Activated CD8-positive, alpha-beta memory T cell treated with anti-CD3 and anti-CD28 coated beads, Interleukin-2, amount 50 U/mL, for 48 hours (primary cell): Measurements from ENCODE around the gene SCNN1A.
A peak's percentile ranks its signal among the peaks of the same experiment; 100 is the strongest.
"Not testable (repeated sequence)": the region's sequence is repeated elsewhere in the genome, so short reads cannot be mapped to it uniquely, and the experiment has no call there.

ENCODE experiments used
- DNase-seq: peaks from one replicate; pipeline ENCODE4 v3.0.0-alpha.2; 2020

Gene SCNN1A

DNA sequence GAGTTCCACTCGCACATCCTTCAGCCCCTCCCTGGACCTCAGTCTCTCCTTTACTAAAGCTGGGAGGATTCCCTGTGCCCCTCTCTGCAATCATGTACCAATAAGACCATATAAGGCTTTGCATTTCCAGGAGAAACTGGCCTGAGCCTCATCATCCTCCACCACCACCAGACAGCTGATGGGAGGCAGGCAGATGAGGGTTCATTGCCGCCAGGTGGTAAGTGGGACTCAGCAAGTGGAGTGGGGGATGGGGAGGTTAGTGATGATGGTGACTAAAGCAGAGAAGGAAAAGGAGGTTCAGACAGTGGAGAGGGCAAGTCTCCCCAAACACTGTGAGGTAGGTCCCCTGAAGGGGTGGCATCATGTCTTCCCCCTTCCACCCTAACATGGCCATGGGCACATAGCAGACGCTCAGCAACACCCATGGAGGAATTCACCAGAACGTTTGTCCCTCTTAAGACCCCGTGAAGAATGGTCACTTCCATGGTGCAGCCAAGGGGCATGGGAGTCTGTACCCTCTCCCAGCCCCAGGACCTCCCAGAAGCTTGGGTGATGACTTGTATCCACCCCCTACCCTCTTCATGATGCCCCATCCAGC, 29.0 kb downstream of the SCNN1A start:
- no peak for DNase-seq

DNA sequence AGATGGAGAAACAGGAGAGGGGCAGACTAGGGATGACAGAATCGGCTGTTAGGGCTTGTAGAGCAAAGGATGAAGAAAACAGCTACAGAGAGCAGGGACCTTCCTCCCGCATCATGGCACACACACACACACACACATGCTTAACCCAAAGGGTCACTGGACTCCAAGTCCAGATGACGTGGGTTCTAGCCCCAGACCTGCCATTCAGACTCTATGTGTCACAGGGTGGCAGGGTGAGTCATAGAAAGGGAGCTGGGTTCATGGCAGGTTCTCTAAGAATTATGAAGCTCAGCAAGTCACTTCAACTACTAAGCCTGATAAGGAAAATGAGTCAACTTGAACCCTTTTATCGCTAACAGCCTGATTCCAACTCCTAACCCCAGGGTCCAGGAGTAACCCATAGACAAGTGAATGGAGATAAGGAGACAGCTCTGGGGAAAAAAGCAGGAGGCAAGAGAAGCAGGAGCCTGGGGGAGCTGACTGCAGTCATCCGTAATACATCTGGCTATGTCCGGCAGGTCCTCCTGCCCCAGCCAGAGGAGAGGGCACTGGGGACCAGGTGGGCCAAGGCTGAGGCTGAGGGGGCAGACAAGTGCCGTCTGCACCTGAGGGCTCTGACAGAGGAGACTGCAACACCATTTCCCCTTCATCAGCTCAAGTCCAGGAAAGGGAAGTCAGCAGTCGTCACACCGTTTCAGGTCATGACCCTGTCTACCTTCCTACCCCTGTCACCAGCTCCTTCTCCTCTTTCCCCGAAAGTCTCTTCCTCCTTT, 29.9 kb downstream of the SCNN1A start:
- DNase-seq: no peak

DNA sequence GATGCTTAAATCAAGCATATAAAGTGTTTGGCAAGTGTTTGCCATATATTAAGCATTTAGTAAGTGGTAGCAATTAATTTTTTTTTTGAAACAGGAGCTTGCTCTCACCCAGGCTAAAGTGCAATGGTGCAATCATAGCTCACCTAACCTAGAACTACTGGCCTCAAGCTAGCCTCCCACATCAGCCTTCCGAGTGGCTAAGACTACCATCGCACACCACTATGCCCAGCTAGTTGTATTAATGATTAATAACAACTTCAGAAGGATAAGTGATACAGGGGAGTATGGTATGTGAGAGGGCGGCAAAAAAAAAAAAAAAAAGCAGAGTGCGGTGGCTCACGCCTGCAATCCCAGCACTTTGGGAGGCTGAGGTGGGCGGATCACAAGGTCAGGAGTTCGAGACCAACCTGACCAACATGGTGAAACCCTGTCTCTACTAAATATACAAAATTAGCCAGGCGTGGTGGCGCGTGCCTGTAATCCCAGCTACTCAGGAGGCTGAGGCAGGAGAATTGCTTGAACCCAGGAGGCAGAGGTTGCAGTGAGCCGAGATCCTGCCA, 31.2 kb downstream of the SCNN1A start:
- not testable (repeated sequence) for DNase-seq

DNA sequence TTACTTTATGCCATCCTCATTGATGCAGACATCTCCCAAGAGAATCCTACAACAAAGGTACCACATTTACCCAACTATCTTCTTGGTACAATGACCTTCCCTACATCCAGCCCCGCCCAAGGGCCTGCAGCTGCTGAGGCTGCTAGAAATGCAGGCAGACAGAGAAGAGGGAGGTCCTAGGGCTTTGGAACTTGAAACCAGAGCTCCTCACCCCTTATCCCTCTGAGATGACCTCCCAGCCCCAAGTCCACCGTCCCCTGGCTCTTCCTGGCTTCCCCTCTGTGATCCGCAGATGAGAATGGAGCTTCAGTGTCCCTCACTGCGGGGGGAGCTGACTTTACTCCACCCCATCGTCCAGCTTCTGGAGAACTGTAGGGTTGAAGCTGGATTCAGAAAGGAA, 31.8 kb downstream of the SCNN1A start:
- DNase-seq: no peak

DNA sequence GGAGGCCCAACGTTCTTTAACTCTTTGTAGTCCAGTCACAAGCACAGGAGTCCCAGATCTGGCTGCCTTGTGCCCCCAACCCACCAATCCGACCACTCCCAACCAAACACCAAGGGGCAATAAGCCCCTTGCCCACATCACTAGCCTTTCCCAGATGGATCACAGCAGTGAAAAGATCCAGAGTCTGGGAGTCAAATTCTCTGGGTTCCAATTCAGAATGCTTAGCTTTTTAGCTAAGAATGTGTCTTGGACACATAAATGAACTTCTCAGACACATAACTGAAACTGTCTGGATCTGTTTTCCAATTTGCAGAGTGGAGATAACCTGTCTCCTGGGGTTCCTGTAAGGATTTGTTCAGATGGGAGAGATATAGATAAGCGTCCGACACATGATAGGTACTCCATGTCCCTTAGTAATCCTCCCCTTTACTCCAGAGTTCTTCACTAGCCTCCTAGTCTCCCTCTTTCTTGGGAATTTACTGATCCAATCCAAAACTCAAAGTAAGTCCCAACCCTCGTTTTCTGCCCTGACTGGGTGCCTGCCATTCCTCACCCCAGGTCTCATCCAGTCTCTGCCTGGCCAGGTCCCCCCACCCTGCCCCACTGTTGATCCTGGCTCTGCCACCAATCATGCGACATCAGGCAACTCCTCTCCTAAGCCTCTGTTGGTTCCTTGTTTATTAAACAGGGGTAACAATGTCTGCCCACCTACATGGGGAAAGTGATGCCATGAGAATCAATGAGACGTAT, 33.0 kb downstream of the SCNN1A start:
- DNase-seq: no peak

DNA sequence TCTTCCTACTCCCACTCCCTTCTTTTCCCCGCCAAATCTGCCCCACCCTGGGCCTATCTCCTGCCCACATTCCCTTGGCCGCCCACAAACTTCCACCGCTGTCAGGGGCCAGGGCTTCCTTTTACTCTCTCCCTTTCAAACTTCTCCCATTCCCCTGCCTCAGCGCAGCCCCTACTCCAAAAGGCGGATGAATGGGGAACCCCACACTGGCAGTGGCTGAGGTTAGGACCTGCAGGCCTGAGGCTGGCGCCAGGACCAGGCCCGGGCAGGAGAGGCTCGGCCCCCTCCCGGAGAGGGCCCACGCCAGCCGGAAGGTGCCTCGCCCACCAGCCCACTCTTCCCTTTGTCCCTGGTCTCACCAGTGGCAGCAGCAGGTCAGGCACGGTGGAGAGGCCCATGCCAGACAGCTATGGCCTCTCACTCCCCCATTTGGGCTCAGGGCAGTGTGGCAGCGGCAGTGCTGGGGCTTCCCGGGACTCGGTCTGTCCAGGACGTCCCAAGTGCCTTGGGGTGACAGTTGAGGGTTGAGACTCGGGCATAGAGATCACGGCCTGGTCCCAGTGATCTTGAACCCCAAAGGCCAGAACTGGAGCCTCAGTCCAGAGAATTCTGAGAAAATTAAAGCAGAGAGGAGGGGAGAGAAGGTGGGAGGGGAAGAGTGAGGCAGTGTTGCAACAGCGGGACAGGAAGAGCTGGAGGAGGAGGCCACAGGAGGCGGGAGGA, 33.8 kb downstream of the SCNN1A start, which contains the start of gene TNFRSF1A:
Gene TNFRSF1A (minus strand): TSS at position 660 of the 723 bp plus-strand sequence. CDS start 262 bp downstream, at position 398.
- no peak for DNase-seq

DNA sequence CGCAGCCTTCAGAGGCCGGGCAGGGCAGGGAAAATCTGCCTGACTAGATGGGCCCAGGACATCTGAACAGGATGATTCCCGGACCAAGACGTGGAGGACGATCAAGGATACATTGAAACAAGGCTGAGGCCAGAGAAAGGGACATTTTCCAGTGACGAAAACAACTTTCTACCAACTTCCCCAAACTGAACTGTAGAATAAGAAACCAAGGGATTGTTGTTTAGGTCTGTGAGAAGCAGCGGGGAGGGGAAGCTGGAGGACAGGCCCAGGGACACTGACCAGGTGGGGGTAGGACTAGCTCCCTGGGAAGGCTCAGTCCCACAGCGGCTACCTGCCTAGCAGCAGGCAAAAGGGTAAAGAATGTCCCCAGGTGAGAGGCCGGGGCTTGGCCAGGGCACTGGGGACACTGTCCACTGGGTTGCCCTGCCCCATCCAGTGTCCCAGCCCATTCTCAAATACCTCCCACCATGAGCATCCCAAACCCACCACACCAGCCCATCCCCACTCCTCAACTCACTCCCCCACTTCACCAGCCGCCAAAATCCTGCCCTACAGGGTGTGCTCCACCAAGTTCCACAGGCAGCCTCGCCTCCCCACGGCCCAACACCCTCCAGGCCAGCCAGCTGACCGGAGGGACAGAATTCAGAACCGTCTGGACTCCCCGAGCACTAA, 34.5 kb downstream of the SCNN1A start:
- no peak for DNase-seq

DNA sequence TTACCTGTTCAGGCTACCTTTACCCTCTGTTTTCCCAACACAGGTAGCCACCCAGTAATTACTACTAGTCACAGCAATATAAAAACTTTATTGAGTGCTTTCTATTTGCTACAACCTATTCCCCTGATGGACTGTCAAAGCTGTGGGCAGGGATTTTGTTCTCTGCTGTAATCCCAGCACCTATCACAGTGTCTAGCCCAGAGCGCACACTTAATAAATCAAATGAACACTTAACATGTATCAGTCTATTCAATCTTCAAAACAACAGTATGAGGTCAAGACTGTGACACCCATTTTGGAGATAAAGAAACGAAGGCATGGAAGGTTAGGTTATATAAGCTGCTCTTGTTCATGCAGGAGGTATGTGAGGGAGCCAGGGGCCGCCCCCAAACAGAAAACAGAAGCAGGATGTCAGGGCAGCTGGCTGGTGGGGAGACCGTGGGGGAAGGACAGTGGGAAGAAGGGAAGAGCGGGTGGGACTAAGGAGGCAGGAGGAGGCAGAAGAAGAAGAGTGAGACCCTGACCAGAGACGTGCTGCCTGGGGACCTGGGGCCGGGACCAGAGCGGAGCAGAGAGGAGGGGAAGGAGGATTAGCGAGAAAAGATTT, 35.2 kb downstream of the SCNN1A start:
- no peak for DNase-seq

DNA sequence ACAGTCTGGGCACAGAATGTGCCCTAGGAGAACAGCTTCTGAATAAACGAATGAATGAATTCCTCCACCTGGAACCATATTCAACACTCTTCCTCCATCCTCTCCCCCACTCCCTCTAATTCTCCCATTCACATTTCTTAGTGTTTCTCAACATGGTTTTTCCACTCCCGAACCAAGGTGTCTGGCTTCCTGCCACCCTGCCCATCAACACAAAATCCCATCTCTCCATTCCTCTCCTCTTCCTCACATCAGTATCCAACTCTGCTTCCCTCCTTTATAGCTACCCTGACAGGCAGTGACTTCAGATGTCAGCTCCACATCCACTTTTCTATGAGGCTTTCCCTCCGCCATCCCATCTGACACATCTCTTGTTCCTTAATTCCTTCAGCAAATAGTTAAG, 36.4 kb downstream of the SCNN1A start:
- no peak for DNase-seq

DNA sequence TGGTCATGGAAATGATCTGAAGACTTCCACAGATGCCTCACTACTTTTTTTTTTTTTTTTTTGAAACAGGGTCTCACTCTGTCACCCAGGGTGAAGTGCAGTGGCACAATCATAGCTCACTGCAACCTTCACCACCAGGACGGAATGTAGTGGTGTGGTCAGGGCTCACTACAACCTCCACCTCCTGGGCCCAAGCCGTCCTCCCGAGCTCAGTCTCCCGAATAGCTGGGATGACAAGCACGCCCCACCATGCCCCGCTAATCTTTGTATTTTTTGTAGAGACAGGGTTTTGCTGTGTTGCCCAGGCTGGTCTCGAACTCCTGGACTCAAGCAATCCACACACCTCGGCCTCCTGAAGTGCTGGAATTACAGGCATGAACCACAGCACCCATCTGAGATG, 36.8 kb downstream of the SCNN1A start:
- DNase-seq: not testable (repeated sequence)

DNA sequence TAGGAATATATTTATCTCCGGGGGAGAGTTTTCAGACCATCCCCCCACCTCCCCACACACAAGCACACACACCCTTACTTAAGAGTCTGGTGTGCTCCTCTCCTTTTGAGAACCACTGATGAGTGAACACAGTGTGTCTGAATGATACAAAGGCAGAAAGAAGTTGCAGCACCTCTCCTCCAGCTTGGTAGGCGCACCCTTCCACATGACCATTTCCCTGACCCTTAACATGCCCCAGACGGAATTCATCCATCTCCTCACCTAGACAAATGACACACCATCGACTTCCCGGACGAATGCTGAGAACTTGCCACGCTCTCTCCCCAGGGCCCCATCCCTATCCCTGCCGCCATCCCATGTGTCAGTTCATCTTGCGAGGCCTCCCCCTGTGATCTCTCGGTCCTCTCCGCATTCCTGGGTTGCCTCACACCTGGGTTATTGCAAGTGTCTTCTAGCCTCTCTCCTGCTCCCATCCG, 37.4 kb downstream of the SCNN1A start:
- DNase-seq: no peak

DNA sequence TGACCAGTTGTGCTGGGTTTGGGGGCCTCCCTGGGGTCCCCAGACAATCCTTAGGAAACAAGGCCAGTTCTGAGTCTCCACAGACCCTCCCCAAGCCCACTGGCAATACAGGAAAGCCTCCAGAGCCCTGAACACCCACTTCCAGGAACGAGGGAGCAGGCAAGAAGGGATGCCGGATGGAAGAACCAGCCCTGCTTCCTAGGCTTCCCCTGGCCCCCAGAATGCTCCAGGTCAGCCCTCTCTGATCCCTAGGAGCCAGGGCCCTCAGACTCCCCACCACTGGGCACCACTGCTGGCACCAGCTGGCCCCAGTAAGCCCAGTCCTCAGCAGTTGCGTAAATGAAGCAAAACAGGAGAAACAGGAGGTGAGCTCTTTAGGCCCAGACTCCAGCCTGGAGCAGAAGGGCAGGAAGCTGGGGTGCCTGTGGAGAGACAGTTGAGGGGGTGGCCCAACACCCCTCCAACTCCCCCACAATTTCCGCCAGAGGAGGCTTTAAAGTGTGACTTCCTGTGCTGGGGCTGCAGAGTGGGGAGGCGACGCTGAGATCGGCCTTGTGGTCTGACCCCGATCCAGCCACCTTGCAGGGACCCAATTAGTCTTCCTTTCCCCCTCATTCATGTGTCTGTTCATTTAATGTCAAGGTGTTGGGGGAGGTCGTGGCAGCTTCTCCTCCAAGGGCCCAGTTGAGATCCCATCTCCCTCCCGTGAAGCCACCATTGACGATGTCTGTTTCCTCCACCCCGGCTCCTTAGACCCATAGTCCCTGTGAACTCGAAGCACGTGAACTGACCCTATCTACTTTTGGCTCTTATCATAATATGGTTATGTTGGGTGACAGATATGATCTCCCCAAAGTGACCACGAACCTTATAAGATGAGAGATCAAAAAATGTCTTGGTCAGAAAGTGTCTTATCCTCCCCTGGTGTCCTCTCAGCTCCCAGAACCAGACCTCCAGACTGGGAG, 38.2 kb downstream of the SCNN1A start:
- no peak for DNase-seq

DNA sequence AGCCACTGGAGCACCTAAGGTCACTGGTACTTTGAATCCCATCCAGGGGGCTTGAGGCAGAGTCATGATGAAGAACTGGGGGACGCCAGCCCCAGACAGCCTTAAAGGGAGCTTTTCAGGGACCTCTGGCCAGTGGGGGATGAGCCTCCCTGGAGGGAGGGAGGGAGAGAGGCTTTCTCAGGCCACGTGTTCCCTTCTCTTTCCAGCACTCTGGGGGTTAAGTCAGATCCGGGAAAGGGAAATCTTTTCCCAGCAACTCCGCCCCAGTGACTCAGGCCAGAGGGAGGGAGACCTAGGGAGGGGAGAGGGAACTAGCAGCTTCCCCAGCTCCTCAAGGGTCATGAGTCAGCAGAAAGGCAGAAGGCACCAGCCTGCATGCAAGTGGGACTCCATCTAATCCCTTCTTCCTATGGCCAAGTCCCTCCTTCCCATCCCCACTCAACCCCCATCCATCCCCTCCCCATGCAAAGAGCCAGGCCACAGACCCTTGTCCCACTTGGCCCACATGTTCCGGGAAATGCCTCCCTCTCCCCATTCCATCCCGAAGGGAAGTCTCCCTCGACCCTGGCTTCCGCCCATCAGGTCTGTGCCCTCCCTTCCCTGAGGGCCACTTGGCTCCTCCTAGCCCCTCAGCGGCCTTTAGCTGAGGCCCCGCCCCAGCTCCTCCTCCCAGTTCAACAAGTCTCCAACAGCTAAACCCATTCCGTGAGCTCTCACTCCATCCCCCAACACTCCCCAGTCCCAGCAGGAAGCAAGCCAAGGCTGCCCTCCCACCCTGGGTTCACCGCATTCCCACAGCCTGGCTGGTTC, 39.1 kb downstream of the SCNN1A start:
- DNase-seq: peak; percentile 79

DNA sequence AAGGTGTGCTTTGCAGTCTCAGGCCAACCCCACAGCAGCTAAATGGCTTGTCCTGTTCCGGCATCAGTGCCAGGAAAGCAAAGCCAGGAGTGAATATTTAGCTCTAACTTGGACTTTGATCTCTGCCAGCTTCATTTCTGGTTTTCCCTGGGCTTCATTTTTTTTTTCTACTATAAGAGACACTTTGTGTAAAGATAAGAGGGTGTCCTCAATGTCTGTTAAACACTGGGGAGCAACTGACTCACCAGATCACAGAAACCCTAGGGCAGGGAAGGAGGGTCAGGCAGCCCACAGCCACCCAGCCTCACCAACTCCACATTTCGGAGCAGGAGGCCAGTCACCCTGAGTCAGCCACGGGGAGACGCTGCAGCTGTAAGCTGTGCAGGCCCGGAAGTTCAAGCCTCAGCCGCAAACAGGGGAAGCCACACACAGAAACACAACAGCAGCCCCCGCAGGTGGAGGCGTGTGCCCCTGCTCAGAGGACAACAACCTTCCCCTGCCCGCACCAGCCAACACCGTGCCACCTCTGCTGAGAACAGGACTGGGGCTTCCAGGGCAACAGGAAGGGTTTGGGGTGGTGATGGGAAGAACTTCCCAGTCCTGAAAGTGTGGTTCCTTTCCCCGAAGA, 39.8 kb downstream of the SCNN1A start:
- DNase-seq: peak; percentile 91

DNA sequence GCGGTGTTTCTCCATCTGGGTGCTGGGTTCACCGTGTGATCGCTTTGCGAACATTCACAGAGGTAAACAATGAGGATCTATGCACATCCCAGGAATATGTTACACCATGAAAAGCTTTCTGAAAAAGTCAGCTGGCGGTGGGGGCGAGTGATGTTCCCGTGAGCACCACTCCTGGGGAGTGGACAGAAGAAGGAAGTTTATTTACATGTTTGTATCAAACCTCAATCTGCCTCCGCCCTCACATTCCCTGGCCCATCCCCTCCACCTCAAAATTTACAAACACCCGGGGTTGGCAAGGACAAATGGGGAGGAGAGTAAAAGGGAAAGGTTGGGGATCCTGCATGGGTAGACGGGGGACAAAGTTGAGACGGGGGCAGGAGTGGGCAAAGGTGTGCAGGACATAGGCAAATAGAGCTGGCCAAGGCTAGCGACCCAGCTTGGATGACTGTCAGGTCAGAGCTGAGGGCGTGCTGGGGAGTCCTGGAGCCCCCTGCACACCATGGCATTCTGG, 40.4 kb downstream of the SCNN1A start:
- DNase-seq: no peak

DNA sequence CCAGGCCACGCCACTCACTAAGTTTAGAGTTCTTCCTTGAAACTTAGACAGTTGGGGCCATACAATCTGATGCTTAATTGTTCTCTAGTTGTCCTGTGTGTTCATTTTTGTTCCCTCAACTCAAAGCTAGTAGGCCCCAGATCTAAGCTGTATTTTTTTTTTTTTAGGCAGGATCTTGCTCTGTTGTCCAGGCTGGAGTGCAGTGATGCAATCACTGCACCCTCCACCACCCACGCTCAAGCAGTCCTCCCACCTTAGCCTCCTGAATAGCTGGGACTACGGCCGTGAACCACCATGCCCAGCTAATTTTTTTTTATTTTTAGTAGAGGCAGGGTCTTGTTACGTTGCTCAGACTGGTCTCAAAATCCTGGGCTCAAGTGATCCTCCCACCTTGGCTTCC, 41.0 kb downstream of the SCNN1A start:
- no peak for DNase-seq

DNA sequence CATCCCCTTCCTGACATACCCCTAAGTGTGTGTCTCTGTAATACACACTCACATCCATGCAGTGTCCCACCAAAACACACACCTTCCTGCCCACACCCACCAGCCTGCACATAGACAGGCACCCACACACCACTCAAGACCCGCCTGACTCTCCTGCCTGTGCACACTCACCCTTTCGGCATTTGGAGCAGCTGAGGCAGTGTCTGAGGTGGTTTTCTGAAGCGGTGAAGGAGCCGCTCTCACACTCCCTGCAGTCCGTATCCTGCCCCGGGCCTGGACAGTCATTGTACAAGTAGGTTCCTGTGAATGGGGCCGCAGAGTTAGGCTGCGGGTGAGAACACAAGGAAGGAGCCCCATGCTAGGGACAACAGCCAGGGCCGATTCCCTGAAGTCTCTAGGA, 41.8 kb downstream of the SCNN1A start:
- no peak for DNase-seq

DNA sequence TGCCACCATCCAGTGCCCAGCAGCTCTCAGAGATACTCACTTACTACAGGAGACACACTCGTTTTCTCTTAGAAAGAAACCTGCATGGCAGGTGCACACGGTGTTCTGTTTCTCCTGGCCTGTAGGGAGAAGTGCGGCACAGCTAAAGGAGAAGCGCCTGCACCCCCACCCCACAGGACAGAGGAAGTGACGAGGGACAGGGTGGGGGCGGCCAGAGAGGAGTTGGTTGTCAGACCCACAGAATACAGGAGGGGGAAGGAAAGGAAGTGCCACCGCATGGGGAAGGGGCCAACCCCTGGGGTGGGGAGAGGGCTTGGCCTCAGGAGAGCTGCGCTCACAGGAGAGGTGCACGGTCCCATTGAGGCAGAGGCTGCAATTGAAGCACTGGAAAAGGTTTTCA, 42.3 kb downstream of the SCNN1A start:
- DNase-seq: no peak

DNA sequence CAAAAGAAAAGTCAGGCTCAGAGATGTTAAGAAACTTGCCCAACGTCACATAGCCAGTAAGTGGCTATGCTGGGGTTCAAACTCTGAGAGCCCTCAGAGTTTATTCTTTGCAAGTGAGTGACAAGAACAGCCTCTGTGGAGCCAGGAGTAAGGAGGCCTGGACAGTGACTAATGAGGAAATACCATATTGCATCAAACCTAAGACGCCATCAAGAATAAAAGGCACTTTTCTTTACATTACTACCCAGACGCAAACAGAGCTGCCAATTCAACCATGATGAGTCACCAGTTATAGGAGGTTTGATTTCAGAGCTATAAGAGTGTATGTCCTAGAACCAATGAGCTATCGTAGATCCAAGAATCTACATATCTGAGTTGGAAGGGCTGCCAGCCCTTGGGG, 42.9 kb downstream of the SCNN1A start:
- DNase-seq: no peak
